Stimulated activated CD8-positive, alpha-beta memory T cell treated with anti-CD3 and anti-CD28 coated beads, Interleukin-4, amount 100 ng/mL, for 24 hours (primary cell): ENCODE data around the gene CLDN20.

Experiments used
- DNase-seq: peaks from one replicate; pipeline ENCODE4 v3.0.0-alpha.2; 2020; ENCODE audit warnings: low read depth

CLDN20 gene

DNA sequence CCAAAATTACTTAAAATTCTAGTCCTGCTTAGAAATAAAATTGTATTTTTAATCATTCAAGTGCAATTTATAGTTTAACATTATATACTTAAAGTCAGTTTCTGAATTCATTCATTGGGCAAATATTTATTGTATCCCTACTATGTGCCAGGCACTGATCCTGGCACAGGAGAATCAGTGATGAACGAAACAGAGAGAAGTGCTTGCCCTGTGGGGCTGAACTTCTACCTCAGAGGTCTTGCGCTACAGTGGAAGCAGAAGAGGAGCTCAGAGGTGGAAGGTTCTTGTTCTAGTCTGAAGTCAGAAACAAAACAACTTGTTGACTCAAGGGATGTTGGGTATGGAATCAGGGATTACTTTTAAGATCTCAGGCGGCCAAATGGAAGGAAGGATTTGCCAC is 6.0 kb downstream of the CLDN20 start:
- no peak for DNase-seq

DNA sequence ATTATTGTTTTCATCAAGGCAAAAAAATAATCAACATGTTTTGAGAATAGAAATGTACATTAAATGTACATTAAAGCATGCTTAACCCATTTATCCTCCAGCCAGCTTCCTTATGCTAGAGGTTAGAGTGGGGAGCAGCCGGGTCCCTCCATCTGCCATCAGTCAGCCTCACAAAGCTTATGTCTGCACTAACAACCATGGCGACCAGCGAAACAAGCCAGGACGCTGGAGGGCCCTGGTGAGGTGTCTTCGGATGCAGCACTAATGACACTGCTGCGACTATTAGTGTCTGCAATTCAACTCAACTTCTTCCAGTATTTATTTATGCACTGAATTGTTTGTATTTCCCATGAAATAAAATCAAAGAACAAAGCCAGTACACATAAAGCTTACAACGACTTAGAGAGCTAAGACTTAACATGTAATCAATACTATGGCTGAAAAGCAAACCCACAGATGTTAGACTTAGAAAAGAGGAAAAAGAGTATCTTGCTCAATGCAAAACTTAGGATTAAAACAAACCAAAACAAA is 6.8 kb downstream of the CLDN20 start:
- no peak for DNase-seq

DNA sequence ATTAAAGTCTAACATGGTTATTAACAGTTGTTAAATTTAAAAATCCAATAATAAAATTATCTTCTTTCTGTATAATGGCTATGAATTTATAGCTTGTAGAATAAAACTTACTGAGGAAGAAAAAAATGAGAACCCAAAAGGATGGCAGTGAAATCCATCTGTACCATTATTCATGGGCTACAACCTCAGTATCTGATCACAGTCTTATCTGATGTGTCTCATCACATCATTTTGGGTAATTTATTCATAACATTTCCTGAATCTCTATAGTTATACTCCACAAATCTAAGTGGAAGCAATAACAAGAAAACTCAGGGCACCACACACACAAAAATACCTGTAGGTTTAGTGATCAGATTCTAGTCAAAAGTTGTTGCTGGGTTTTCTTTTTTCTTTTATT is 7.3 kb downstream of the CLDN20 start:
- no peak for DNase-seq

DNA sequence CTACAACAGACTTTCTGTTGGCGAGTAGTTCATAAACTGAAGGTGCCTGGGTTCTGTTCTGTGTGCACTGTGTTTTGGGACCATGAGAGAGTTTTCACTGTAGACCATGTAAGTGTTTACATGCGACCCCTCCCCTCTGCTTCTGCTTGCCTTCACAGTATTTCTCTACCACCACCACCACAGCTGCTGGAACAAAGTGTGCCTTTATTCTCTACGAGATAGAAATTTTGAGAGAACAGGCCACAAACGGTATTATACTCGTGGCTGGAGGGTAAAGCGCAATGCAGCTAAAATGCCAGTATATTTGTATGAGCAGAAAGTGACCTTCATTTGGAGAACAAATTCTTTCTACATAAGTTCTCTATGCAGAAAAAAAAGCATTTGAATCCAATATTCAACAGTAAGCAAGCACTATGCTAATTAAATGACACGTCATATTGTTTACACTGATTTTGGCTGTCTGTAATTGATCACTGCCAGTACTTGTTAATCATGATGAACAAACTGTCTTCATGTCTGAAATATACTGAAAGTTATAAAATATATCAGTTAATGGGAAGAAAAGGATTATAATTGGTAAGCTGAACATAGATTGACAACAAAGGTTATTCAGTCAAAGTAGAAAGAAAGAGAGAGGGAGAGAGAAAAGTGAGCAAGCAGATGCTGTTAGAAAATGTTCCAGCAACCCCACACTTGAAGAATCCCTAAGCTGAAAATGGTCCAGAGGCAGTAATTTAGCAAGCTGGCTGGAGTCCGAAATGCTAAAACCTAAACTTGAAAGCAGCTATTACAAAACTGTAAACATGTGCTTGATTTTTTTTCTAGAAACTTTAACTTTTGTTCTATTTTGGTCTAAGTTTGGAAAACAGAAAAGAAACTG is 8.8 kb downstream of the CLDN20 start:
- DNase-seq = no peak

DNA sequence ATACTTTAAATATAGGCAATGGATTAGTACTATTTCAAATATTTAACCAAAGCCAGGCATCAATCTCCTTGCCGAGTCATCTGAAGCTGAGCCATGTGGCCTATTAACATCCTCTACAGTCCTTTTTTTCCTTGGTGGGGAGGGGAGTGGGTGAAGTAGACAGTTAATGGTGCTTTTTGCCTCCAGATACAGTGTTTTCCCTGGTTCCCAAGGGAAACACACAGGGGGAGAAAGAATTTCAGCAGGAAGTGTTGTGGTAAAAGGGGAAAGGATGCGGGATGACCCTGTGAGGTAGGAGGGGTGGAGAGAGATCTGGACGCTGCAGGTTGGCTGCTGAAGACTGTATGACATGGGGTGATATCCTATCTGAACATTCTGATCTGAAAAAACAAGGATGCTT is 9.6 kb downstream of the CLDN20 start:
- no peak for DNase-seq

DNA sequence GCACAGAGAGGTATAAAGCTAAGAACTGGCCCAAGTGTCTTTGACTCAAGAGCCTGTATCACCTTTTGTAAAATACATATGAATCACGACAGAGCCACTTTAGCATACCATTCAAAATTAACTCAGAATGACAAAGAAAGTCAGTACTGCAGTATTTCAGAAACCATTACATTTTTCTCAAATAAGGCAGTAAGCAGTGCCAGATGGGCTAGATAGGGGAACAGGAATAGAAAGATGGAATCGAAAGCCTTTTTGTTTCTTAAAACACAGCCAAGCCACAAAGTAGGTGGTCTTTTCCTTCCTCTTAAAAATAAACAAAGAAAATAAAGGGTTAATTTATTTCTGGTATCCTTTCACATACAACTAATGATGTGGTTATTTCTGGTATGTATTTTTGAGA is 10.3 kb downstream of the CLDN20 start:
- no peak for DNase-seq

DNA sequence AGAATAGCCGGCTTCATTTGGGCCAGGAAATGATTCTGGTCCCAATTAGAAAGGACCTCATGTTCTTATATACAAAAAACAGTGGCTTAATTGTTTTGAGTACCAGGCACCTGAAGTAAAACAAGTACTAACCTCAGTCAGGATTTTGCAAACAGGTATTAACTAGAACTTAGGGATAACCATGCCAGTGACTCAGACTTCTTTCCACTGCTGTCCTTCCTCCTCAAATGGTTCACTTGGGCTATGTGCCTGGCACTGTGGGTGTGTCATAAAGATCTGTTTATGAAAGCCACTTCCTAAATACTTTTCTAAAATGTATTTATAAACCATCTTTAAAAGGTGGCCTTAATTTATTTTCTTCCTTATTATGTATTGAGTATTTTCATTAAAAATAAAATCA is 10.7 kb downstream of the CLDN20 start:
- no peak for DNase-seq

DNA sequence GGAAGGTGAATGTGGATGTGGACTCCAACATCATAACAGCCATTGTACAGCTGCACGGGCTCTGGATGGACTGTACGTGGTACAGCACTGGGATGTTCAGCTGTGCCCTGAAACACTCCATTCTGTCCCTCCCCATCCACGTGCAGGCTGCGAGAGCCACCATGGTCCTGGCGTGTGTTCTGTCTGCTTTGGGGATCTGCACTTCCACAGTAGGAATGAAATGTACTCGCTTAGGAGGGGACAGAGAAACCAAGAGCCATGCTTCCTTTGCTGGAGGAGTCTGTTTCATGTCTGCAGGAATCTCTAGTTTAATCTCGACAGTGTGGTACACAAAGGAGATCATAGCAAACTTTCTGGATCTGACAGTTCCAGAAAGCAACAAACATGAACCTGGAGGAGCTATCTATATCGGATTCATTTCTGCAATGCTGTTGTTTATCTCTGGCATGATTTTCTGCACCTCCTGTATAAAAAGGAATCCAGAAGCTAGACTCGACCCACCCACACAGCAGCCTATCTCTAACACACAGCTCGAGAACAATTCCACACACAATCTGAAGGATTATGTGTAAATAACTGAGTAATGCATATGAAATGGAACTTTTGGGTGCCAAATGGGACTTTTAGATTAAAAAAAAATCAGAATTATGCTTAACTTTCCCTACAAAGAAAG is 12.1 kb downstream of the CLDN20 start:
- no peak for DNase-seq

DNA sequence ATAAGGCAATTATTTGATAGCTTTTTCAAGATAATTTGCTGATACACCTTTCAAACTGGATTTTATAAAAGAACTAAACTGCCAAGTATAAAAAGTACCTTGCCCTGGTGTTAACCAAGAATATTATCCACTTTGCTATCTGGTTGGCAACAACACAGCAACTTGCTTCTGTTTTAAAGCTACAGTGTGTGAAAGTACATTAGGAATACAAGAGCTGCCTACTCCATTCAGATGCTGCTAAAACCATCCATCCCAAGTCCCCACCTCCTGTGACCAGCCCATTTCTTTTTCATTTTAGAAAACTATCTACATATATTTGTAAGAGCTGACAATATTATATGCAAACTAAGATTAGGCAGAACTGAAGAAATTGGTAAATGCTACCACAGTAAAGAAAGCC is 12.8 kb downstream of the CLDN20 start:
- DNase-seq = no peak

DNA sequence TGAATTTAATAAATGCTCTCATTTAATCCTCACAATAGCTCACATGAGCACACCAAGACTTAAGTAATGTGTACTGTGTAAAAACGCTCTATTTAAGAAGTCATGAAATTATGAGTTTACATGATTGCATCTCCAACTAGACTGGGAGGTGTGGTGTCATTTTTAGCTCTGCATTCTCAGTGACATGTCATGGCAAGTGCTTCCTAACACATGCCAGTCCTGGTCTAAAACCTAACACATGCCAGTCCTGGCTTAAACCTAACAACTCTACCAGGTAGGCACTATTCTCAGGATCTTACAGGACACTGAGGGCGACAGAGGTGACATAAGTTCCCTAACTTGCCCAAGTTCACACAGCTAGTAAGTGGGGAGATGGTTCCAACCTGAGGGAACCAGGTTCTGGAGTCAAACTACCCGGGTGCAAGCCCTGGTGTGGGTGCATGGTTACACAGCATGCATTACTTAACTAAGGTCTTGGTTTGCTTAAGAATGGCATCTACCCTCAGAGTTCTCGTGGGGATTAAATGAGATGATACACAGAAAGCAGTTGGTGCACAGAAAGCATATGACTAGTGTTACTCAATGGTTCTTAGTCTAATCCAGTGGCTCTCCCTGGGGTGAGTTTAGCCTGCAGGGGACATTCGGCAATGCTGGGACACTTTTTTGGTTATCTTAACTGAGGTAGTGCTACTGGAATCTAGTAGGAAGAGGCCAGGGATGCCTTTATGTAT is 14.7 kb downstream of the CLDN20 start:
- DNase-seq = no peak

DNA sequence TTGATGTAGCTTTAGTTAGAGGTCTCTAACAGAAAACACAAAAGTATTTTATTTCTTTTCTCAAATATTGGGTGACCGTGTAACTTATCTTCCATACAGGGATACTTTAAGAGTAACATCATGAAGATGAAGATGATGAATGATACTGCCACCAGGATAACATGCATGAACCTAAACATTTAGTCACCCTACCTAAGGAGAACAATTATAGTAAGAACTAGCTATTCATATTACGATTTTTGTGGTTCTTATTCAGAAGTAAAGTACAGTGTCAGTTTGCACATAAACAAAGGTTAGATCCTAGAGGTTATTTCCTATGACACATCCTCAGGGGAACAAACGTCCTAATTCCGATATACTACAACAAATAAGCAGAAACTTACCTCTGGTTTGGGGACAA is 21.0 kb downstream of the CLDN20 start:
- no peak for DNase-seq

DNA sequence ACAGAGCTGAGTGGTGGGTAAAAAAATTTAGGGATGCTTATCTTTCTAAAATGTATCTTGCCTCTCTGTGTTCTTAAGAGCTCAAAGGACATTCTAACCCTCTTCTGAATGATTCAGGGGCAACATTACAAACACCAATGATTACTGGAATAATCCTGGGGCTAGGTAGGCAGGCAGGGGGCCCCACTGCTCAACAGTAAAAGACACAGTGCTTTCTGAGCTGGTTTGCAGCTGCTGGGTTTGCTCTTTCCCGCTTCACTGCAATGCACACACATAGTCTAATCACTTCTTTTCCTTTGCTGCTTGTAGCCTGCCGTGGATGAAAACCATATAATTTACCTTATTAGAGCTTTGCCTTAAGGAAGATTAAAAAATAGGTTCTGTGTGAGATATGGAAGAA is 23.9 kb downstream of the CLDN20 start:
- DNase-seq = no peak

DNA sequence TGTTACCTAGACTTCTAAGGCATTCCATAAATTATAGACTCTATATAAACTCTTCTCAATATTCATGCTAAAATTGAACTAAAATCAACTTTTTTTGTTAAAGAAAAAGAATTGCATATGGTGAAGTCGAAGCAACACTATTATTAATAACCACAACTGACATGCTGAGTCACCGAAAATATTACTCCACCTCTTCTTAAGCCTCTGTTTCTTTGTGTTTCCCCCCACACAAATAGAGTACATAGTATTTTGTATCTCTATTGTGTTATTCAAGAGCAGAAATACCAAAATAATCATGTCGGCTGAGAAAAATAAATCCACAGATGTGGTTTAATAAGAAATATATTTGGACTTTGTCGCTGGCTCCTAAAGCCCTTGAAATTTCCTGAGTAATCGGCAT is 26.7 kb downstream of the CLDN20 start:
- DNase-seq = no peak

DNA sequence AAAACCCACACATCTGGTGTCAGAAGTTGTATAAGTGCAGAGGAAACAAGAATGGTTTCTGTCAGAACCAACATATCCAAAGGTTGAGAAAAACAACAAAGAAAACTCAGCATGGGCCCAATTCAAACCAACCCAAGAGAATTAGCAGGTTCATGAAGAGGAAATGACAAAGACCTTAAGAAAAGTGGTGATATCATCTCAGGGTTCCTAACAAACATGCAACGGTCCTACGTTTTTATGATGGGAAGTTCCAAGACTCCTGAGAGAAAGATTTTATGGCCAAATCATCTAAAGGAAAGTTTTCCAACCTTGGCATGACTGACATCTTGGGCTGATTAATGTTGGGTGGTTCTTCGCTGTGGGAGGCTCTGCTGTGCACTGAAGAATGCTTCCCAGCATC is 27.5 kb downstream of the CLDN20 start:
- DNase-seq = no peak

DNA sequence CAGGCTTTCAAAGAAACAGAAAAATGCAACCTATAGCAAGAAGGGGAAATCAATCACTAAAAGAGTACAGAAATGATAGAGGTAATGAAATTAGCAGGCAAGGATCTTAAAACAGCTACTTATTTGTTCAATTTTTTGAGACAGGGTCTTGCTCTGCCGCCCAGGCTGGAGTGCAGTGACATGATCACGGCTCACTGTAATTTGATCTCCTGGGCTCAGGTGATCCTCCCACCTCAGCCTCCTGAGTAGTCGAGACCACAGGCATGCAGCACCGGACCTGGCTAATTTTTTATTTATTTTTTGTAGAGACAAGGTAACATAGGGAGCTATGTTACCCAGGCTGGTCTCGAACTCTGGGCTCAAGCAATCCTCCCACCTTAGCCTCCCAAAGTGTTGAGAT is 28.9 kb downstream of the CLDN20 start:
- DNase-seq = no peak

DNA sequence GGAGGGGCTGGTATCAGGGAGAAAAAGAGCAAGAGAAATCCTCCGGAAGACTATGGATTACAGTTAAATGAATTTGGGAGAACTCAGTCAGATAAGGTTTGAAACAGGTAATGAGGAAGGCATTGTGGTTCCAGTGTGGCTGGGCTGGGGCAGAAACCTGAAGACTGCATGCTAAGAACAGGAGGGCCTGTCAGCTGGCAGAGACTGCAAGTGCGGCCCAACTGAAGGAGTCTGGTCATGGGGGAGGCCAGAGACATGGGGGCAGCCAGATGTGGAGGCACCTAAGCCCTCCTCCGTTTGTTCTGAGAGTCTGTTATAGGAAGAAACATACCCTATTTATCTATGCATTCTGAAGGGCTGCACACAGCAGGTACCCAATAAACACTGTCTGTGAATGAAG is 33.9 kb downstream of the CLDN20 start:
- DNase-seq = no peak

DNA sequence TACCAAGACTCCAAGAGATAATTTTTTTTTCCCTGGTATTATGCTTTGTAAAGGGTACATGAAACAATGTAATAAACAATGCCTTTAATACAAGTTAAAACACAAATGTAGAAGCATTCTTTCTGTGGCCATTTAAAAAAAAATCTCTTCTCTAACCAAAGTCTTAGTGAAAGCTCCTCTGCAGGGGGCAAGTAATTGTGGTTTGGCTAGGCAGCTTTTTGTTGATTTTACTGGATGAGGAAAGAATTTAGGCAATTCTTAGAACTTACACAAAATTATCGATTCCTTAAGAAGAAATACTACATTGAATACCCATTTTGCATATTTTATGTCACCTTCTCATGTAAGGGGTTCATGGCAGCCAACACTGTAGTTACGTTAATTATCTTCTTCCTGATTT is 38.1 kb downstream of the CLDN20 start:
- no peak for DNase-seq

DNA sequence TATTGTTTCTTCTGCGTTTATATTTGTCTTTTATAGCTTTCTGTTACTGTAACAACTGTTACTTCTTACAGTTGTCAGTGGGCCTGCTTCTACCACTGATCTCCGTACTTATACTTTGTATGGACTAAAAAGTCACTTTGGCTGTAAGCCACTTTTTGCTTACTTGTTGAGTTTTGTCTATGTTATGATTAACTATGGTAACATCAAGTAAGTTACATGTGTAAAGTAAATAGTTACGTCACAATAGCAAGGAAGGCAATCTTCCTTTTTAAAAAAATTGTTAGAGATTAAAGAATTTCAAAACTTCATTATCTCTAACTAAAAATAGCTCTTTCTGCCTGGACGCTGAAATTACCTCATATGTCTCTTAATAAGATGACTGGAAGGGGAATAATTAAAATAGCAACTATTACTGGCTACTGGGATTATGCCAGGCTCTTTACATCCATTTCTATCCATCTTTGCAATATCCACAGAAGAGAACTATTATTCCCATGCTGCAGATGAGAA is 39.6 kb downstream of the CLDN20 start:
- no peak for DNase-seq

DNA sequence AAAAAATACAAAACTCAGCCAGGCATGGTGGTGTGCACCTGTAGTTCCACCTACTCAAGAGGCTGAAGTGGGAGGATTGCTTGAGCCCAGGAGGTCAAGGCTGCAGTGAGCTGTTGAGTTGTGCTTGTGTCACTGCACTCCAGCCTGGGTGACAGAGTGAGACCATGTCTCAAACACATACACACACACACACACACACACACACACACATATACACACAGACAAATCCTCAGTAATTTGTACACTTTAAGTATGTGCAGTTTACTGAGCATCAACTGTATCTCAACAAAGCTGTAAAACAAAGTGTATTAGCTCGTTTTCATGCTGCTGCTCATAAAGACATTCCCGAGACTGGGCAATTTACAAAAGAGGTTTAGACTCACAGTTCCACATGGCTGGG is 43.1 kb downstream of the CLDN20 start:
- DNase-seq = no peak

DNA sequence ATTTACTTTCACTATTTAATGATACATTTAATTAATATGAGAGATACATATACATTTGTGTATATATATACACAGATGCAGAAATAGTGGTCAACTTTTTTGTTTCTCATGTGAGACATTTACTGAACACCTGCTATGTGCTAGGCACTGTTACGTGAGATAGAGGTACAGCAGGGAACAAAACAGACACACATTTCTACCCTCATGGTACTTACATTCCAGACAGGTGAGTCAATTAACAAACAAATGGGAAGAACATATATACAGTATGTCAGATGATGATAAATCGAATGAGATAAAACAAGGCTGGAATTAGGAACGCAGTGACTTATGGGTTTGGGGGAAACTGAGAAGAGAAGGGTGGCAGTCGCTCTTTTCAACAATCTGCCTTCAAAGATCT is 45.3 kb downstream of the CLDN20 start:
- no peak for DNase-seq

DNA sequence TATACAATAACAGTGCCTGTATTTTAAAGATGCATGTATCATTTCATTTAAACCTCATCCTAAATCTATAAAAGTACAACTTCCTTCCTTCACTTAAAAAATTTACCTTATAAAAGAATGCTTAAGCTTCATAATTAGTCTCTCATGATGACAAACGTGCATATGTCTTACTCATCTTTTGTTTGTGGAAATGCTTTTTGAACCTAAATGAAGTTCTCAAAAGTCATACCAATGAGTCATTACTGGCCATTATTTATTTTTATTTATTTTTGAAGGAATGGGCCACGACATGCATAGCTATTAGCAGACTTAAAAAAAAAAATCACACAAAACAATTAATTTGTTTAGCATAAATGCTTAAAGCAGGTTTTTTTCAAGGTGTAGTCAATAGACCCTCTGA is 46.8 kb downstream of the CLDN20 start:
- no peak for DNase-seq

DNA sequence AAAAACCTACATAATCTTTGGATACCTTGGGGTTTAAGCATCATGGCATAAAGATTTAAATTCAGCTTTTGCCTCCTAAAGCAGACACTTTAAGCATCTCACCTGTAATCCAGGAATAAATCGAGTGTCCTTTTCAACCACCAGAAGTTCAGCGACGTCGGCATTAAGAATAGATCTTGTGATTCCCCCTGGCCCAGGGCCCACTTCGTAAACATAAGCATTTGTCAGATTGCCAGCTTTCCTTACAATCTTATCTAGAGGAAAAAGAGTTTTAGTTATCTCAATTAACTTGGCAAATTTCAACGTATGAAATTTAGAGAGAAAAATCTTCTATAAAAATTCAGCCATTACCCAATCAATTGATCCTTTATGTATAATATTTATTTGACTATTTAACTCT is 47.3 kb downstream of the CLDN20 start:
- no peak for DNase-seq

DNA sequence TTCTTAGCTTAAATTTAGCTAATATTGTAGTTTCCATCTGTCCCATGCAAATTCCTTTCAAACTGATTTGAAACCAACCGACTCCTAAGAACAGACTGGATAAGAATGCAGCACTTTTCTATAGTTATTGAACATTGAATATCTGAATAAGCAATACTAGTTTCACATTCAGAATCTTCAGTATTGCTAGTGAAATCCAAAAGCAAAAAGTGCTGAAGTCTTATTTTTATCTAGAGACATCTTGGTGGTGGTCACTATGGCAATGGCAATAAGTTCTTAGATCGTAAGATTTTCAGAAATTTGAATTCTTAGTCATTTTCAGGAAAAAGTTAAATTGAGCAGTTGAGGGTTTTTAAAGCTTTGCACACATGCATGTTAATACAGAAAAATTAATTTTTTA is 47.8 kb downstream of the CLDN20 start:
- DNase-seq = no peak
